Mesothelial cell of epicardium (in vitro differentiated cells): ENCODE results near the gene GRK6. TPM values are rescaled to one million over a fixed set of nuclear protein-coding genes. Genes with fewer than 3 reads are reported as not detected.

ENCODE experiments used
- DNase-seq, 2 experiments: peaks; one replicate each; pipeline ENCODE4 v3.0.0; 2021; ENCODE audit warnings: low spot score in 2 of 2; ENCODE audit not compliant: unreplicated experiment in 2 of 2
- H3K27ac Mint-ChIP-seq: 2 replicates; pipeline ENCODE4 v1.8.0; 2021; ENCODE audit warnings: mixed read lengths
- H3K27me3 Mint-ChIP-seq: 2 replicates; pipeline ENCODE4 v1.8.0; 2021; ENCODE audit warnings: low read depth, mixed read lengths
- H3K36me3 Mint-ChIP-seq: 2 replicates; pipeline ENCODE4 v1.8.0; 2021; ENCODE audit warnings: mixed read lengths
- H3K4me1 Mint-ChIP-seq: 2 replicates; pipeline ENCODE4 v1.8.0; 2021; ENCODE audit warnings: mixed read lengths
- H3K4me3 Mint-ChIP-seq: 2 replicates; pipeline ENCODE4 v1.8.0; 2021; ENCODE audit warnings: mild to moderate bottlenecking, moderate library complexity, mixed read lengths
- H3K9me3 Mint-ChIP-seq: 2 replicates; pipeline ENCODE4 v1.8.0; 2021; ENCODE audit warnings: mixed read lengths
- total RNA-seq: library from RNA; stranded (reverse); gene quantifications from 3 replicates; pipeline ENCODE4 v1.2.1, GENCODE V29; 2021
- TF ChIP-seq, protein P1 (sequence below): fragments of 200-600 bp; sonication (generic); IDR thresholded peaks from one replicate; pipeline ENCODE4 v1.5.0; 2021; ENCODE audit warnings: antibody characterized with exemption; ENCODE audit not compliant: unreplicated experiment

GRK6 gene
- total RNA-seq, 1 donor from 2014 or later = 48.2 TPM

DNA sequence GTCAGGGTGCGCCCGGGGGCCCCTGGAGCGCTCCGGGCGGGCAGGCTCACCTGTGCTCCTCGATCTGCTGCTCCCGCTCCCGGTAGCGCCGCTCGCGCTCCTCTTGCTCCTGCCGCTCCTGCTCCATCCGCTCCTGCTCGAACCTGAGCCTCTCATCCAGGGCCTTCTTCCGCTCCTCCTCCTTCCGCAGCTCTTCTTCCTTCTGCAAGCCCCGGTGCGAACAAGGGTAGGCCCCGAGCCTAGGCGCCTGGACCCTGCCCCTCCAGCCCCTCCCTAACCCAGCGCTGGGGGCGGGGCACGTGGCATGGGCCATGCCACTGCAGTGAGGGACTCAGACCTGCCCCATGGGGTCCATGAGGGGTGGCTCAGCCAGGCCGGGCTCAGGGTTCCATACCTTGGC lies 40.4 kb downstream of the GRK6 start:
- peaks cover 43% of the 10 kb centered on the region for H3K36me3 Mint-ChIP-seq
- TF ChIP-seq, protein P1, sequence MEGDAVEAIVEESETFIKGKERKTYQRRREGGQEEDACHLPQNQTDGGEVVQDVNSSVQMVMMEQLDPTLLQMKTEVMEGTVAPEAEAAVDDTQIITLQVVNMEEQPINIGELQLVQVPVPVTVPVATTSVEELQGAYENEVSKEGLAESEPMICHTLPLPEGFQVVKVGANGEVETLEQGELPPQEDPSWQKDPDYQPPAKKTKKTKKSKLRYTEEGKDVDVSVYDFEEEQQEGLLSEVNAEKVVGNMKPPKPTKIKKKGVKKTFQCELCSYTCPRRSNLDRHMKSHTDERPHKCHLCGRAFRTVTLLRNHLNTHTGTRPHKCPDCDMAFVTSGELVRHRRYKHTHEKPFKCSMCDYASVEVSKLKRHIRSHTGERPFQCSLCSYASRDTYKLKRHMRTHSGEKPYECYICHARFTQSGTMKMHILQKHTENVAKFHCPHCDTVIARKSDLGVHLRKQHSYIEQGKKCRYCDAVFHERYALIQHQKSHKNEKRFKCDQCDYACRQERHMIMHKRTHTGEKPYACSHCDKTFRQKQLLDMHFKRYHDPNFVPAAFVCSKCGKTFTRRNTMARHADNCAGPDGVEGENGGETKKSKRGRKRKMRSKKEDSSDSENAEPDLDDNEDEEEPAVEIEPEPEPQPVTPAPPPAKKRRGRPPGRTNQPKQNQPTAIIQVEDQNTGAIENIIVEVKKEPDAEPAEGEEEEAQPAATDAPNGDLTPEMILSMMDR = no peak

DNA sequence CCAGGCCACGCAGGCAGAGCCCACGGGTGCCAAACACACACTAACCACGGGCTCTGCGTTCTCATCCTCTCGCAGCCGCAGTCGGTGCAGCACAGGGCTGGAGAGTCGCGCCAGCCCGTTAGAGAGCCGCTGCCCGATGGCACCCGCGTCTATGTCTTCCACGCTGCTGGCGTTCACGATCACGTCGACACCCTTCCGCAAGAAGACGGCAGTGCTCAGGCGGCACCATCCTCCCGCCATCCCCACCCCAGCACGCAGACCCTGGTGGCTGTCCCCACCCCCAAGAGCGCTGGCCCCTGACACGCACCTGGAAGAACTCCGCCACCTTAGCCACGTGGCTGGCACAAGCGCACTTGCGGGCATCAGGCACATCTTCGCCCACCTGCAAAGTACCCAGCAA lies 41.0 kb downstream of the GRK6 start:
- no peaks in the 10 kb centered on the region for H3K27me3 Mint-ChIP-seq
- H3K27ac Mint-ChIP-seq = no peak overlapping the region
- H3K4me1 Mint-ChIP-seq = peaks cover 39% of the 10 kb centered on the region
- TF ChIP-seq, protein P1 = no peak
- peaks cover 10% of the 10 kb centered on the region for H3K9me3 Mint-ChIP-seq
- peaks cover 43% of the 10 kb centered on the region for H3K36me3 Mint-ChIP-seq
- no peak overlapping the region for H3K4me3 Mint-ChIP-seq
- no peak for DNase-seq

More for the DNA sequence above, 40.4 kb downstream of the GRK6 start:
- no peak overlapping the region for H3K27ac Mint-ChIP-seq
- H3K4me1 Mint-ChIP-seq = peaks cover 34% of the 10 kb centered on the region
- DNase-seq = no peak
- peaks cover 10% of the 10 kb centered on the region for H3K9me3 Mint-ChIP-seq
- no peaks in the 10 kb centered on the region for H3K27me3 Mint-ChIP-seq
- H3K4me3 Mint-ChIP-seq = no peak overlapping the region

DNA sequence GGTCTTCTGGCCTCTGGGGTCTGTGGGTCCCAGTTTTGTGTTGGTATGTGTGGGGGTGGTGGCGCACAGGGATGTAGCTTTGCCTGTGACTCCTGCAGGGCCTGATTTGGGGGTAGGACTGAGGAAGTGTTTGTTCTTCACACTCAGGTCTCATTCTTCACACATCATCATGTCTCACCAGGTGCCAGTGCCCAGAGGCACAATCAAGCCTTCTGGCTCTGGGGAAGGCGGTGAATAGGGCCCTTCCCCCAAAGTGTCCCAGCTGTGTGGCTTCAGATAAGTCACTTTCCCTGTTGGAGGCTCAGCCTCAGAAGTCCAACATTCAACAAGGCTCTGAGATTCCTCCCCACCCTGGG lies 41.8 kb downstream of the GRK6 start:
- Mint-ChIP-seq H3K4me3 (no peak overlapping the region), H3K9me3 (peaks cover 10% of the 10 kb centered on the region), H3K4me1 (peaks cover 39% of the 10 kb centered on the region), H3K27ac (peak overlapping the region; percentile 83), H3K27me3 (no peaks in the 10 kb centered on the region), H3K36me3 (peaks cover 38% of the 10 kb centered on the region)
- no peak for DNase-seq
- TF ChIP-seq, protein P1 = no peak

DNA sequence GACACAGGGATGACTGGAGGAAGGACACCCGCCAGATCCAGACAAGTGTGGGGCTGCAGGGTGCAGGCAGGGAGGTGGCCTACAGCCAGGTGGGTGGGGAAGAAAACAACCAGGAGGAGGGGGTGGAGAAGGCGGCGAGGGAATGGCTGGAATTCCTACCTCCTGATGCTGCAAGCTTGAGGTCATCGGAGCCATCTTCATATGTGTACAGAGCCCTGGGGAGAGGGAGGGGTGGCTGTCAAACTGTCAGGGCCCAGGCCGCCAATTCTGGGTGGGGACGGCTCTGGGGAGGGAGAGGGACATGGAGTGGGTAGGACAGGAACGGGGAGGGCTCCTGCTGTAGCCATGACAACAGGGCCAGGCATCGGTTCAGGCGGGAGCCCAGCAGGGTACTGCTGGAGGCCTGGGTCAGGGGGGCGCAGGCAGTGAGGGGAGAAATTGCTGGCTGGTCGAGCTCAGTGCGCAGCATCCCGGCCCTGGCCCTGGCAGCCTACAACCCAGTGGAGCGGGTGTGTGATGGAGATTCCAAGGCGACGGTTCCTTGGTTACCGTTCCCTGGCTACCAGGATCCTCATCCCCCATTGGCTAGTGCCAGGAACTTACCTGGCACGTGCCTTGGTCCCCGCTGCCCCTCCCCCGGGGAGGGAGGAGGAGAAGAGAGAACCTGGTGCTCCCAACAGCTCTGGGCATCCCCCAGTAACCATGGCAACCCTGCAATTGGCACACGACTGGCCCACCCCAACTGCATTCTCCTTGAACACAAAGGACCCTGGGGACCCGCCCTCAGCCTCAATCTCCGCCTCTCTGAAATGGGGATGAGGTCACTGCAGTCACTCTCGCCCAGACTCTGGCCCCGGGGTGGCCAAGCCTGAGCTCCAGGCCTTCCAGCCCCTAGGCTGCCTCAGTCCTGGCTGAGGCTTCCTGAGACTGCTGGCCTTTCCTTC lies 42.5 kb downstream of the GRK6 start:
- Mint-ChIP-seq H3K27me3 (no peaks in the 10 kb centered on the region), H3K9me3 (peaks cover 10% of the 10 kb centered on the region), H3K27ac (peak overlapping the region; percentile 83), H3K4me3 (no peak overlapping the region), H3K36me3 (peaks cover 33% of the 10 kb centered on the region), H3K4me1 (peaks cover 41% of the 10 kb centered on the region)
- TF ChIP-seq, protein P1 = no peak
- DNase-seq = no peak

DNA sequence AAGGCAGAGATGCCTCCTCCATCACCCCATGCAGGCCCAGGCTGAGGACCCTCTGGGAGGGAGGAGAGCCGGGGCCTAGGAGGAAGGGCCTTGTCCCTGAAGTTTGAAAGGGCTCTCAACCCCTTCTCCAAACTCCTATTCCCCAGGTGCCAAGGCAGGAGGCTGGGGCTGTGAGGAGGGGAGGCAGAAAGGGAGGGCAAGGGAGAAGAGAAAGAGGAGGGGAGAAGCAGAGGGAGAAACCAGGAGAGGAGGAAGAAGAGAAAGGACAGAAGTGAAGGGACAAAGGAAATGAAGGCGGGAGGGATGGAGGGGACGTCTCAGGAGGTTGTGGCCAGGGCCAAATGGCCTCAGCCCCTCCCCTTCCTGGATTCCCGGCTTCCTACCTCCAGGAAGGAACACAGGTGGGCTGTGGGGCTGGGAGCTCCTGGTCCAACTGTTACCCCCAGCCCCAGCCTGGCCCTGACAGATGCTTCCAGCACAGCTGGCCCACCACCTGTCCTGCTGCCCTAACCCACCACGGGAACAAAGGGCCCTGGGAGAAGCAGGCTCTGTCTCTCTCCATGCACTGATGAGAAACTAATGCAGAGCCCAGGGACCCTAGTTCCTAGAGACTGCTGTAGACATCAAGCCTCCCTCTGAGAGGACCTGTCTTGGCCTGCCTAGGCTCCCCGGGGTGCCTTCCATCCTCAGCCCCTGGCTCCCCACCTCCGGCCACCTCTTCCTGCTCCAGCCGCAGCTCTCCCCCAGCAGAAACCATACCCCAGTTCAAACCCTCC lies 43.5 kb downstream of the GRK6 start:
- no peak for DNase-seq
- Mint-ChIP-seq H3K9me3 (peaks cover 10% of the 10 kb centered on the region), H3K4me1 (peaks cover 48% of the 10 kb centered on the region), H3K36me3 (peaks cover 31% of the 10 kb centered on the region), H3K27ac (peak overlapping the region; percentile 85), H3K4me3 (peak overlapping the region; percentile 55), H3K27me3 (no peaks in the 10 kb centered on the region)
- TF ChIP-seq, protein P1 = no peak
